ENCODE data around the gene BUD31. TPM values are rescaled to one million over a fixed set of nuclear protein-coding genes. Genes with fewer than 3 reads are reported as not detected.

BUD31 gene
- total and polyA plus RNA-seq, 2 experiments from 2014 or later, result 77.1 to 247 TPM

GRCh38 chr7:99457050-99457649, 48.4 kb downstream of the BUD31 start:
- Histone ChIP-seq H3K27ac (ENCODE audit: low read depth) (peak overlapping the region; percentile 81; the same call in 1 of the 2 replicates), H3K4me1 (ENCODE audit: insufficient read depth) (no peaks in the 10 kb centered on the region), H3K4me2 (no peak overlapping the region), H3K27me3 (ENCODE audit: insufficient read depth) (no peaks in the 10 kb centered on the region), H3K9me2 (ENCODE audit: insufficient read depth) (no peaks in the 10 kb centered on the region), H3K4me3 (no peak overlapping the region), H4K20me1 (replicated peaks; ENCODE audit: insufficient read depth) (peaks cover 30% of the 10 kb centered on the region), H3K36me3 (ENCODE audit: insufficient read depth) (peaks cover 16% of the 10 kb centered on the region), H2AFZ (no peak overlapping the region), H3K79me2 (replicated peaks; ENCODE audit: insufficient read depth) (peaks cover 44% of the 10 kb centered on the region), H3F3A (replicated peaks; ENCODE audit: low read depth) (peaks cover 49% of the 10 kb centered on the region)
- Mint-ChIP-seq H3K27me3 (ENCODE audit: insufficient read depth, low read depth, poor library complexity) (peaks cover 26% of the 10 kb centered on the region), H3K4me3 (no peak overlapping the region; the same call in 2 of the 3 replicates), H3K27ac (no peak overlapping the region), H3K36me3 (ENCODE audit: low read depth) (peaks cover 91% of the 10 kb centered on the region), H3K4me1 (0 out of 3 replicates have a peak, but pooled peaks cover 4% of the 10 kb centered on the region), H3K9me3 (no peaks in the 10 kb centered on the region)
- TF ChIP-seq JUNB (IDR thresholded peaks at IDR 0.05; ENCODE audit: unreplicated experiment) (no peak), ZNF331 (CRISPR knock-in tag; IDR thresholded peaks at IDR 0.05; ENCODE audit: low read depth) (no peak), EZH2phosphoT487 (IDR thresholded peaks at IDR 0.05; ENCODE audit: unreplicated experiment) (no peak), NANOG (IDR thresholded peaks at IDR 0.05; ENCODE audit: borderline replicate concordance) (no peak), CREB1 (CRISPR knock-in tag; IDR thresholded peaks at IDR 0.05; ENCODE audit: low read depth) (no peak)
- DNase-seq (ENCODE audit: low spot score) (no peak), ATAC-seq (no peak)

DNA sequence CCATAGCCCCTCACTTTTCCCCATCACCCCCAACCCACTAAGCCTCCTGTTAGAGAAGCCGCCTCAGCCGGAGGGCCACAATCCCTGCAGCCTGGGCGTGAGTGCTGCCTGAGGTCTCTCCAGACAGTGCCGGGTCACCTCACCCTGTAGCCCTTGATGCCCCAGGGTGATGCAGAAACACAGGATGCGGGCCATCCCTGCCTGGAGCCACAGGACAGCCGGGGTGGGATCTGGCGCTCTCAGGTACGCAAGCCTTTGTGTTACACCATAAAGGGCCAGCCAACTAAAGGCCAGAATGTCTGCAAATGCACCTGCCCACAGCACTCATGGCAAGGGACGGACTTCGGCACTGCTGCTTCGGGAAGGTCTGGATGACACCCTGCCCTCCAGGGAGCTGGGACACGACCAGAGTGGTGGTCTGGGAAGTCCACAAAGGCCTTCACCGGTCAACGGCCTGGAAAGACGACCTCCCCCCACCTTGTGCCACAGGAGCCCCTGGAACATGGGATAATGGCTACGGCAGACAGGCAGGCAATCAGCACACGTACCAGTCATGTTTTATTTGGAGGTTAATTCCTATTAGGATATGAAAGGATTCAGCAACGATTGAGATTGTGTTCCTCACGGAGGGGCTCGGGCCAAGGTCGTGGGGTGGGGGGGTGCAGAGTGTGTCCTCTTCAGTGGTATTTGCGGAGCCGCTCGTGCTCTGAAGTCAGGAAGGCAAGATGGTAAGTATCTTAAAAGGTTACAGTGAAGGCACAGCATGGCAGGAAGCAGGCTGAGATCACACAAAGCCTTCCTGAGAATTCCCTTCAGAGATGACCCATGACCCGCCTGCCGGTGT, 49.1 kb downstream of the BUD31 start:
- no peak overlapping the region for H3K4me3 ChIP-seq
- H3K27me3 ChIP-seq (ENCODE audit: insufficient read depth), result no peaks in the 10 kb centered on the region
- H3K9me3 Mint-ChIP-seq, result no peaks in the 10 kb centered on the region
- H3K36me3 Mint-ChIP-seq (ENCODE audit: low read depth), result peaks cover 93% of the 10 kb centered on the region
- peaks cover 33% of the 10 kb centered on the region for H4K20me1 ChIP-seq (replicated peaks; ENCODE audit: insufficient read depth)
- no peak overlapping the region for H2AFZ ChIP-seq
- TF ChIP-seq ZNF331 (CRISPR knock-in tag; IDR thresholded peaks at IDR 0.05; ENCODE audit: low read depth) (no peak), POLR2AphosphoS5 (IDR thresholded peaks at IDR 0.05; ENCODE audit: low read depth) (peak; percentile 71), REST (IDR thresholded peaks at IDR 0.05; ENCODE audit: unreplicated experiment) (no peak)
- 0 out of 2 replicates have a peak overlapping the region, but pooled peaks have one; percentile 19 for H3K27ac ChIP-seq (ENCODE audit: low read depth)
- H3K36me3 ChIP-seq (ENCODE audit: insufficient read depth), result peaks cover 16% of the 10 kb centered on the region
- H3K4me2 ChIP-seq, result no peak overlapping the region
- ATAC-seq, result no peak
- H3K79me2 ChIP-seq (replicated peaks; ENCODE audit: insufficient read depth), result peaks cover 51% of the 10 kb centered on the region
- H3K27me3 Mint-ChIP-seq (ENCODE audit: insufficient read depth, low read depth, poor library complexity), result peaks cover 26% of the 10 kb centered on the region
- H3K4me1 ChIP-seq (ENCODE audit: insufficient read depth), result no peaks in the 10 kb centered on the region
- H3K4me1 Mint-ChIP-seq, result 0 out of 3 replicates have a peak, but pooled peaks cover 4% of the 10 kb centered on the region
- DNase-seq (ENCODE audit: low spot score), result no peak
- no peak overlapping the region for H3K4me3 Mint-ChIP-seq
- H3F3A ChIP-seq (replicated peaks; ENCODE audit: low read depth), result peaks cover 51% of the 10 kb centered on the region
- no peak overlapping the region for H3K27ac Mint-ChIP-seq
- H3K9me2 ChIP-seq (ENCODE audit: insufficient read depth), result no peaks in the 10 kb centered on the region
